Measurements from ENCODE around the gene GRID2.
A peak's percentile ranks its signal among the peaks of the same experiment; 100 is the strongest.

Gene GRID2

DNA sequence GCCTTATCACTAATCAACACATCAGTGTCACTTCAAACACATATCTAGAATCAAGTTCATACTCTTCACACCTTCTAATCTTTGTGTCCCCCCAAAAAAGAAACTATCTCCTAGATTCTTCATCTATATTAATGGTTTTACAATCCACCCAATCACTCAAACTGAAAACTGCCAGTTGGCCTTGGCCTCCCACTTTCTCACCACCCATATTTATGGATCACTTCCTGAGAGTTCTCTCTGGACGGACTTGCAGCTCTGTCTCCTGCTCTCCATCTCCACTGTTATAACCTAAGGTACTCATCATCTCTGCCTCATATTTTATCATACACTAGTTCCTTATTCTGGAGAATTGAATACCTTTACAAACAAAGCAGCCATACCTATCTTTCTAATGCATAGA, 1418.7 kb downstream of the GRID2 start:
- DNase-seq = no peak

DNA sequence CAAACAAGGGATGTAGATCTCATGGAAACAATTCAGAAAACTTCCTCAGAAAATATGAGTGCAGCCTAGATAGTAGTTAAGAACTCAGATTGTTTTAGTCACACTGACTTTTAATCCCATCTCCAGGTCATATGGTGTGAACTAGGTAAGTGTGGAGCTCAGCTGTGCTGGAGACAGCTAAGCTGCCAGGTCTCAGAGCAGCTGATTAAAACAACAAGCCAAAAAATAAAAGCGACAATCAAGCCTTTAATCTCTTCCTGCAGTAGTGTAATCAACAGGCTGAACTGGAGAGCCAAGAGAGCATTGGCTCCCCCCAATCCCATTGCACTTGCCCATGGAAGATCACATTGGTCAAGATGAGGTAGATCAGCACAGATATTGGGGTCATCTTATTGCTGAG, 1426.5 kb downstream of the GRID2 start:
- DNase-seq = no peak

GRCh38 chr4:93730760-93731159, 1427.0 kb downstream of the GRID2 start:
- DNase-seq = no peak

DNA sequence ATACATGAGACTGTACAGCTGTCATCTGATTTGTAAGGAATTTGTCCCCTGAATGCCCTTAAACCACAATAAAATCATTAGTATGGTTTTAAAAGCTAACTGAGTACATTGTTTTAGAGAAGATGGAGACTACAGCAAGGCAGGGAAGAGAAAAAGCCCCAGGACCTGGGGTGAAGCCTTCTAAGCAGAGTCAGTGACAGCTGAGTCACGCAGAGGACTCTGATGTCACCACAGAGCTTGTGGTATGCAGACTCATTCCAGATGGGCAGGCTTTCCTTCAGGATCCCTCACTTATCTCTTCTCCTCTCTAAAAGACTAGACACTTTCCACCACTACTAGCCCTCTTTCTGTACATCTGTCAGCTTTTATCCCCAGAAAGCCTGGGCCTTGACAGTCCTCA, 1427.7 kb downstream of the GRID2 start:
- DNase-seq = peak; percentile 43

DNA sequence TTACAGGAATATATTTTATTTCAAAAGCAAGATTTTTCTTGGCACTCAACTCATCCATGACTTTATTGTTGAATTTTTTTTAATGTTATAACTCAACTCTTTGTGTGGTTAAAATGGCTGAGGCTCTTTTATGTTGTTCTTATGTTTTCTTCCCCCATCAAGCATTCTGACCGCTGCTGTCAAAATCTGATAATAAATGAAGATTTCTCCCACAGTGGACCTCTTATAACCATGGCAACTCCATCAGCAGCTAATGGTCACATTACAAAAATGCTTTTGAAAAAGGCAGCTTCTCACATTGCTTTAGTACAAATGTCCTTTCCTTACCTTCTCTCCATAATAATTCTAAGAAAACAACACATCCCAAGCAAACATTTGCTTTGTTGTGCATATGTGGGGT, 1428.7 kb downstream of the GRID2 start:
- DNase-seq = no peak

- DNase-seq = no peak
Measured at GRCh38 chr4:93740890-93741289, 1437.1 kb downstream of the GRID2 start.

DNA sequence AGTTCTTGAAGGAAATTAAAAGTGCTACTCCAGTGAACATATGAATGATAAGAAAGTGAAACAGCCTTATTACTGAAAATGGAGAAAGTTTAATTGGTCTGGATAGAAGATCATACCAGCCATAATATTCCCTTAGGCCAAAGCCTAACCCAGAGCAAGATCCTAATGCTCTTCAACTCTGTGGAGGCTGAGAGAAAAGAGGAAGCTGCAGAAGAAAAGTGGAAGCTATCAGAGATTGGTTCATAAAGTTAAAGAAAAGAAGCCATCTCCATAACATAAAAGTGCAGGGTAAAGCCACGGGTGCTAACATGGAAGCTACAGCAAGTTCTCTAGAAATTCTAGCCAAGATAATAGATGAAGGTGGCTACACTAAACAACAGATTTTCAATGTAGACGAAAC, 1439.3 kb downstream of the GRID2 start:
- DNase-seq = no peak

- no peak for DNase-seq
Measured at GRCh38 chr4:93743635-93744034, 1439.9 kb downstream of the GRID2 start.

DNA sequence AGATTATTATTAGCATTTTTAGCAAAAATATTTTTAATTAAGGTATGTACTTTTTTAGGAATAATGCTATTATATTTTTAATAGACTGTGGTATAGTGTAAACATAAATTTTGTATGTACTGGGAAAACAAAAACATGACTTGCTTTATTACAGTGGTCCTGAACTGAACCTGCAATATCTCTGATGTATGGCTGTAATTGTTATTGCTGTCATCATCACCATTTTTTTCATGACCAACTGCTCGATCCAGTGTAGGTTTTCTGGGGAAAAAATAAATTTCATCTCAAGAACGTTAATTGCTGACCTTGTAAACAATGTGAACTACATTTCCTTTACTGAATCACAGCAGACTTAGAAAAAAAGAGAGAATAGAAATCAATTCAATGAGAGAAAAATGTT, 1441.2 kb downstream of the GRID2 start:
- DNase-seq = no peak

DNA sequence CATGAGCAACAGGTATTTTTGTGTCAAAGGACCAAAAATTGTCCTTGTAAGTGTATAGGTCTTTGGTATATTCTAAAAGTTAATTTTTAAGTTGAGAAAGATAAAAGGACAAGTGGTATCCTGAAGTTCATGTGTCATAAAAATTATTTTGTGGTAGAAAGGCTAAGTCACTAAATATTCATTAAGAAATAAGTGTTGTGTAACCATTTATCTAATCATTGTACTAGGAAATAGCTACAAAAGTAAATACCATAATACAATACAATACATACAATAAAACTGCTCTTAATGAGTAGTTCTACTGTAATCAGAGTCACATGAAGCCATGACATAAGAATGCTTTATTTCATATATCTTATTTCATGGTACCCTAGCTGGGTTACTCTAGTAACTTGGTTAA, 1442.3 kb downstream of the GRID2 start:
- DNase-seq = no peak

- DNase-seq = no peak
Measured at GRCh38 chr4:93747220-93747619, 1443.5 kb downstream of the GRID2 start.

DNA sequence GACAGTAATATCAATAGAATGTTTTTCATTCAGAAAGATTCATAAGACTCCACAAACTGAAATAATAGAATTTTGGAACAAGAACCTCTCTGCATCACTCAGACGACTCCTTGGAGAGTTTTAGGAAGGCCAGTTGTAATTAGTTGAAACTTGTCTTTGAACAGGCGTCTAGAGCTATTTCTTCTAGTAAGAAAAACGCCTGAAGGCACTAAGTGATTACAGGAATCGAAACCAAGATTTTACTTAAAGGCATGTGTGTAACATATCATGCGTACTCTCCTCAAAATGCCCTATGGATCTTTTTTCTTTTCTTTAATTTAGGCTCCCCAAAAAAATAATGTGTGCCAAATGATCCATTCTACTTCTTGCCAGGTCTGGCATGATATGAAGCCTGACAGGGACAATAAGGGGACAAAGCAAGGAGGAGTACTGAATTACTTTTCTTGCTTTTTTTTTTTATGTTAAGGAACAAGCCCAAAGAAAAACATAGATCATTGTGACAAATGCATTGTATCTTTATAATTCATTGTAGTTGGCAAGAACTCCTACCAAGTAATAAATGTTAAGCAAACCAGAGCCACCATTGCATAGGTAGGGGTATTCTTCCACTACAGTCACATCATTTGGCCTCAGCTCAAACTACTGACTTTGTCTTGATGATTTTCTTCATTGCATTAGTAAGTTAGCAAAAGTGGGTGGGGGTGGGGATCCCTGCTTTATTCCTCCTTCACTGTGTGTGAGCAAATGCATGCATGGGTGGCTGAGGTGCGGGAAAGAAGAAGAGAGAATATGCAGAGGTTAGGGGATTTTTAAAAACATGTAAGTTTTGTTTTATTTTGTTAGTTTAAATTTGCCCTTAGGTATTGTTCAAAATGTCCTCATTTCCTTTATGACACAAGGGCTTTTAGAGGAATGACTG, 1444.9 kb downstream of the GRID2 start:
- DNase-seq = no peak

GRCh38 chr4:93749292-93749761, 1445.6 kb downstream of the GRID2 start:
- DNase-seq = no peak

- DNase-seq = no peak
Measured at GRCh38 chr4:93751411-93751810, 1447.6 kb downstream of the GRID2 start.

- DNase-seq = no peak
Measured at GRCh38 chr4:93756101-93756500, 1452.3 kb downstream of the GRID2 start.

GRCh38 chr4:93759506-93759905, 1455.7 kb downstream of the GRID2 start:
- DNase-seq = no peak

GRCh38 chr4:93760284-93760683, 1456.5 kb downstream of the GRID2 start:
- no peak for DNase-seq

DNA sequence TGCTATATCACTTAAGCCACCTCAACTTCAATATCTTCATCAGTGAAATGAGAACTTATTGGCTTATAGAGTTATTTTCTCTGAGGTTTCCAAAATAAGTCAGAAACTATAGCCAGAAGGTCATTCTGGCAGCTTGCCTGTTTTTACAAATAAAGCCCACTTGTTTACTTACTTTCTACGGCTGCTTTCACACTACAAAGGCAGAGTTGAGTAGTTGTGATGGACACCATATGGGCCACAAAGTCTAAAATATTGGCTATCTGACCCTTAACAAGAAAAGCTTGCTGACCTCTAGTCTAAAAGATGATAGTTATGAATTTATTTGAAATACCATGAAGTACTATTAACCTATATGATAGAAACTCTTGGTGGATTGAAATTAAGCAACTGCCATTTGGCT, 1457.5 kb downstream of the GRID2 start:
- DNase-seq = no peak

DNA sequence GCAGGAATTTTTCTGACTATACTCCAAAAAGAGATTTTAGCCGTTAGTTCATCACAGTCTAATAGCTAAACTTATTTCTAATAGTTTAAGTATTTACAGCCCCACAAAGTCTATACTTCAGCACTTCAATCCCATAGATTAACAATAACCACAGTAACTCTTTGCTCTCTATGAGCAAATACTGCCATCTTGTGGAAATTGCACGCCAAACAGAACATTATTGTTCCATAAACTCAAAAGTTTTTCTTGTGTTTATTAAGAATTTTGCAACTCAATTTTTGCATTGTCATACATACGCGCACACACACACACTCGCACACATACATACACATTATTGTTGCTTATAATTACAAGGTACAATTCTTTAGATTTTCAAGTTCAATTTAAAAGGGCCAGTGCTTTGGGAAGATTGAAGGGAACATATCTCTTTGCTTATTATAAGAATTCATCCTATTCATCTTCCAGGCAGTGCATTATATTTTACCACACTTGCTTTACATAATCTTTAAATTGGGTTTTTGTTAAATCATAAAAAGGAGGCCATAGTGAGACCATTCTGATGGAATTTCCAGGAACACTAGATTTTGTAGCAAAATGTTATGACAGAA, 1461.0 kb downstream of the GRID2 start:
- peak; percentile 35 for DNase-seq

GRCh38 chr4:93767917-93768316, 1464.2 kb downstream of the GRID2 start:
- no peak for DNase-seq

DNA sequence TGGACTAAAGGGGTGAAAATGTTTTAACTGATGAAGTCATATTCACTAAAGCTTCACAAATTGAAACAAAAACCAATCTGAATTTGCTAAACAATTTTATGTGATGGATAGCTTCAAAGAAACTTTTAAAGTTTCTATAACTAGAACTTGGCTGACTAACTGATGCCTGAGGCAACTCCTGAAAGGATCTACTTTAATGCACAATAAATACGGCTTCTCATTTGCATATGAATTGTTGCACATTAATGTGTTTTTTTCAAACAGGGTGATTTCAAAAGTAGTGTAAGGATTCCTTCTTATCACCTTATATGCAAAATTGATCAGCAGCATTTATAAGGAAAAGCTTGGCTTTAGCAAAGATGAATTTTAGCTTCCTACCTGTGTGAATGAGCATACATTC, 1466.4 kb downstream of the GRID2 start:
- DNase-seq = no peak

GRCh38 chr4:93771640-93772411, 1468.1 kb downstream of the GRID2 start:
- DNase-seq = no peak

- no peak for DNase-seq
Measured at GRCh38 chr4:93772858-93773257, 1469.1 kb downstream of the GRID2 start.

GRCh38 chr4:93775551-93775950, 1471.8 kb downstream of the GRID2 start:
- no peak for DNase-seq

Measured in fibroblast of skin of right quadriceps (primary cell).